Spleen (tissue), 11 donors: ENCODE measurements around the gene ABLIM3. TPM values are rescaled to one million over a fixed set of nuclear protein-coding genes. Genes with fewer than 3 reads are reported as not detected.

Experiments
- DNase-seq: peaks from one replicate; pipeline ENCODE4 v3.0.0-alpha.2; 2020
- H3K27ac ChIP-seq, 8 donors: fragments of 200-600 bp; sonication (generic) in 7 of 8; 1 replicate in 4 of 8; 2 replicates in 4 of 8; pipeline versions ENCODE4 v1.5.0 to v1.8.0; 2016 to 2021; ENCODE audit warnings: inconsistent platforms in 4 of 8, mild to moderate bottlenecking in 4 of 8, moderate library complexity in 1 of 8
- H3K27me3 ChIP-seq, 7 donors: fragments of 200-600 bp; sonication (generic) in 6 of 7; replicated peaks in 1 of 7; 1 replicate in 4 of 7; 2 replicates in 3 of 7; pipeline versions ENCODE4 v1.5.0 to v1.8.0; 2016 to 2021; ENCODE audit warnings: inconsistent platforms in 3 of 7, mild to moderate bottlenecking in 1 of 7
- H3K36me3 ChIP-seq, 6 donors: fragments of 200-600 bp; sonication (generic) in 5 of 6; 1 replicate in 4 of 6; 2 replicates in 2 of 6; pipeline versions ENCODE4 v1.5.0 to v1.8.0; 2016 to 2021; ENCODE audit warnings: inconsistent platforms in 2 of 6
- H3K4me1 ChIP-seq, 6 donors: fragments of 200-600 bp; sonication (generic) in 5 of 6; 1 replicate in 3 of 6; 2 replicates in 3 of 6; pipeline versions ENCODE4 v1.5.0 to v1.8.0; 2016 to 2021; ENCODE audit warnings: inconsistent platforms in 3 of 6
- H3K4me3 ChIP-seq, 8 donors: fragments of 200-600 bp; sonication (generic) in 7 of 8; 1 replicate in 4 of 8; 2 replicates in 4 of 8; pipeline versions ENCODE4 v1.5.0 to v1.8.0; 2016 to 2021; ENCODE audit warnings: inconsistent platforms in 4 of 8, mild to moderate bottlenecking in 4 of 8, moderate library complexity in 2 of 8
- H3K9me3 ChIP-seq, 8 donors: fragments of 200-600 bp; sonication (generic) in 7 of 8; 1 replicate in 4 of 8; 2 replicates in 4 of 8; pipeline versions ENCODE4 v1.5.0 to v1.8.0; 2016 to 2021; ENCODE audit warnings: inconsistent platforms in 4 of 8
- POLR2A ChIP-seq, 3 donors: fragments of 450-650 bp; IDR thresholded peaks; one replicate each; pipeline ENCODE4 v1.5.1; 2017; ENCODE audit warnings: antibody characterized with exemption in 3 of 3, mild to moderate bottlenecking in 1 of 3
- POLR2AphosphoS5 ChIP-seq, 3 donors: sonication (generic); formaldehyde crosslinking; IDR thresholded peaks; one replicate each; pipeline ENCODE4 v1.5.1; 2017; ENCODE audit warnings: antibody characterized with exemption in 3 of 3
- WGBS, 5 donors: extraction: QIAGEN DNeasy Blood & Tissue Kit in 3 of 5; methylation state at CpG; one replicate each; pipeline versions ENCODE4 v1.1.5 to v1.1.7; 2013 to 2018; 5-methylcytosine and 5-hydroxymethylcytosine counted together
- intact Hi-C: fragments of 100-400 bp; cut with DNase I; formaldehyde crosslinking; loops from one replicate; pipeline ENCODE4 v1.15.0; 2023; ENCODE audit warnings: low total_unique reads
- polyA plus RNA-seq, 3 donors: library from polyadenylated mRNA; stranded (reverse); fragments of 200-250 nt; gene quantifications; one replicate each; pipeline ENCODE4 v1.2.1, GENCODE V29; 2013
- total RNA-seq, 7 donors: library from RNA; depleted of rRNA in 3 of 7; stranded (reverse); fragments of >200 nt in 3 of 7; fragmentation: NEBNext Ultra II Directional in 4 of 7; extraction: Animal tissue kit (Norgen Biotek cat#: 25700) in 4 of 7; gene quantifications; one replicate each; pipeline versions ENCODE4 v1.1.0 to v1.2.1, GENCODE V29; 2016 to 2021
- TF ChIP-seq, protein P1 (sequence below), 11 experiments: fragments of 200-600 bp in 7 of 11; fragments of 450-650 bp in 4 of 11; sonication (generic) in 4 of 11; IDR thresholded peaks in 8 of 11; conservative IDR thresholded peaks in 3 of 11; 1 replicate in 7 of 11; 2 replicates in 4 of 11; pipeline versions ENCODE4 v1.4.0 to v1.8.0; 2016 to 2021; ENCODE audit warnings: antibody characterized with exemption in 11 of 11, inconsistent platforms in 4 of 11, mild to moderate bottlenecking in 1 of 11
- donor health status: healthy with polysubstance abuse.
- donor health status: DM: no; HTN: no; CAD: no; lungs with moderate emphysema.
- donor health status: DM: no; HTN: no; CAD: no.
- donor health status: Bipolar disorder and iron deficiency.
- donor health status: healthy.
- donor health status: DM: no; HTN: no; CAD: no.
- donor health status: DM: yes; HTN: yes; CAD: no.

ABLIM3 gene
- total and polyA plus RNA-seq, 10 donors, result 3.3 to 32.9 (median 13.6) TPM

DNA sequence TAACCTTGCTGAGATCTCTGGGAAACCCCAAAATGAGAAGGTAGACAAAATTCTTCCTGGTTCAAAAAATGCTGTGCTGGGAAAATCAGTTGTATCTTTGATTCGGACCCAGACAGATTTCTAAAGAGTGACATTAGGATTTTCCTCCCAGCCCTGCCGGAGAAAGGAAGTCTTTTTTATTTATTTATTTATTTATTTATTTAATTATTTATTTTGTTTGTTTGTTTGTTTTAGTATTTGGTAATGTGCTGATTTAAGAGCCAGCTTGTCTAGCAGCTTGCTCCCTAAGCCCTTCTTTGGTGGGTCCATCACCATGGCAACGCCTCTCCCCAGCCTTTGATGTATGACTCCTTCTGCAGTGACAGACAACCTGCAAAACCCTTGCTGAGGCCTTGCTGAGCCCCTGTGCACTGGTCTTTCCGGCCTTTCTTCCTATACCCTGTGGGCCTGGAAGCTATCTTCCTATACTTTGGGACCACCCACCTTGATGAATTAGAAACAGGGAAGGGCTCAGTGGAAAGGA, 69.7 kb downstream of the ABLIM3 start:
- 84 to 93% (median 89%) methylated on average over 4 of the region's 4 CpGs for WGBS, 5 donors
- DNase-seq, result no peak
- TF ChIP-seq POLR2AphosphoS5 (IDR thresholded peaks at IDR 0.05) (no peak), POLR2A (IDR thresholded peaks at IDR 0.05) (no peak)
- H3K27me3 ChIP-seq, result peaks cover 0 to 3% (median 0%) of the 10 kb centered on the region in 7 donors
- intact Hi-C loops, result no loop called here
- no peak overlapping the region for H3K27ac ChIP-seq
- H3K36me3 ChIP-seq, result no peaks in the 10 kb centered on the region
- H3K4me1 ChIP-seq, result peaks cover 0 to 12% (median 6%) of the 10 kb centered on the region in 6 donors
- H3K9me3 ChIP-seq, result no peaks in the 10 kb centered on the region
- no peak overlapping the region for H3K4me3 ChIP-seq

GRCh38 chr5:149211566-149211965, 70.3 kb downstream of the ABLIM3 start:
- no peak for TF ChIP-seq POLR2AphosphoS5 (IDR thresholded peaks at IDR 0.05)
- TF ChIP-seq, protein P1, sequence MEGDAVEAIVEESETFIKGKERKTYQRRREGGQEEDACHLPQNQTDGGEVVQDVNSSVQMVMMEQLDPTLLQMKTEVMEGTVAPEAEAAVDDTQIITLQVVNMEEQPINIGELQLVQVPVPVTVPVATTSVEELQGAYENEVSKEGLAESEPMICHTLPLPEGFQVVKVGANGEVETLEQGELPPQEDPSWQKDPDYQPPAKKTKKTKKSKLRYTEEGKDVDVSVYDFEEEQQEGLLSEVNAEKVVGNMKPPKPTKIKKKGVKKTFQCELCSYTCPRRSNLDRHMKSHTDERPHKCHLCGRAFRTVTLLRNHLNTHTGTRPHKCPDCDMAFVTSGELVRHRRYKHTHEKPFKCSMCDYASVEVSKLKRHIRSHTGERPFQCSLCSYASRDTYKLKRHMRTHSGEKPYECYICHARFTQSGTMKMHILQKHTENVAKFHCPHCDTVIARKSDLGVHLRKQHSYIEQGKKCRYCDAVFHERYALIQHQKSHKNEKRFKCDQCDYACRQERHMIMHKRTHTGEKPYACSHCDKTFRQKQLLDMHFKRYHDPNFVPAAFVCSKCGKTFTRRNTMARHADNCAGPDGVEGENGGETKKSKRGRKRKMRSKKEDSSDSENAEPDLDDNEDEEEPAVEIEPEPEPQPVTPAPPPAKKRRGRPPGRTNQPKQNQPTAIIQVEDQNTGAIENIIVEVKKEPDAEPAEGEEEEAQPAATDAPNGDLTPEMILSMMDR (IDR thresholded peaks at IDR 0.05 in 8 of 11, conservative IDR thresholded peaks at IDR 0.05 in 3 of 11), result no peak
- no peak for TF ChIP-seq POLR2A (IDR thresholded peaks at IDR 0.05)
- DNase-seq, result no peak
- no peaks in the 10 kb centered on the region for H3K9me3 ChIP-seq
- no peaks in the 10 kb centered on the region for H3K36me3 ChIP-seq
- peaks cover 0 to 7% (median 4%) of the 10 kb centered on the region in 6 donors for H3K4me1 ChIP-seq
- intact Hi-C loops, result no loop called here
- H3K4me3 ChIP-seq, result no peak overlapping the region
- no peak overlapping the region for H3K27ac ChIP-seq
- peaks cover 0 to 3% (median 0%) of the 10 kb centered on the region in 7 donors for H3K27me3 ChIP-seq

DNA sequence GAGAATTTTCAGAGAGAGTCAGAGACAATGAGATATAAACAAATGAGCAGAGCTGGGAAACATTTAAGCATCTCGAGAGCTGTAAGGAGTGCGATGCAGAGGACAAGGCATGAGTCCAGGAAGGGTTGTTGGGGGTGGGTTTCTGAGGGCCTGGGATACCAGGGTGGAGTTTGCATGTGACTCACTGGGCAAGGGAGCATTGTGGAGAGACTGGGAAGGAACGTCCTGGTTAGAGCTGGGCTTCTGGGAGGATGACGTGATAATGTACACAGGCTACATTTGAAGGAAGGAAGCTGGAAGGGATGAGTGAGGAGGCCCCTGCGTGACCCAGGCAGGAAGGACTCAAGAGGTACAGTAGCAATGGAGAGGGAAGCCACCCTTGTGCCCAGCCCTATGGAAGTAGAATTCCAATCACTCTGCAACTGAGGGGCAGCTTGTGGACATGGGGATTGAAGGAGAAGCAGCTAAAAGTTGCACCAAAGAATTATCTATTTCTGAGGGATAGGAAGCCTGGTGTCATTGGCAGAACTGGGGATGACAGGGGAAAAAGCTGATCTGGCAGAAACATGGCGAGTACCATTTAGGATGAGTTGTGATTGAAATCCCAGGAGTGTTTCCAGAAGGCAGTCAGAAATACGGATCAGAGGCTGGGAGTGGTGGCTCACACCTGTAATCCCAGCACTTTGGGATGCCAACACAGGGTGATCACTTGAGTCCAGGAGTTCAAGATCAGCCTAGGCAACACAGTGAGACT, 71.1 kb downstream of the ABLIM3 start:
- 62 to 84% (median 72%) methylated on average over 7 of the region's 7 CpGs for WGBS, 5 donors
- no peak overlapping the region for H3K4me3 ChIP-seq
- intact Hi-C loops, result no loop called here
- H3K27ac ChIP-seq, result no peak overlapping the region
- TF ChIP-seq POLR2A (IDR thresholded peaks at IDR 0.05), result no peak
- TF ChIP-seq, protein P1 (IDR thresholded peaks at IDR 0.05 in 8 of 11, conservative IDR thresholded peaks at IDR 0.05 in 3 of 11), result no peak
- no peak for TF ChIP-seq POLR2AphosphoS5 (IDR thresholded peaks at IDR 0.05)
- H3K9me3 ChIP-seq, result no peaks in the 10 kb centered on the region
- H3K4me1 ChIP-seq, result no peaks in the 10 kb centered on the region
- H3K27me3 ChIP-seq, result peaks cover 0 to 3% (median 0%) of the 10 kb centered on the region in 7 donors
- H3K36me3 ChIP-seq, result peaks cover 0 to 3% (median 0%) of the 10 kb centered on the region in 6 donors
- no peak for DNase-seq

- no peak for DNase-seq
- intact Hi-C loops, result no loop called here
- Histone ChIP-seq H3K9me3 (no peaks in the 10 kb centered on the region), H3K36me3 (peaks cover 0 to 11% (median 0%) of the 10 kb centered on the region in 6 donors), H3K27me3 (peaks cover 0 to 3% (median 0%) of the 10 kb centered on the region in 7 donors), H3K27ac (no peak overlapping the region), H3K4me1 (no peaks in the 10 kb centered on the region), H3K4me3 (no peak overlapping the region)
- WGBS, 5 donors, result 86 to 92% (median 90%) methylated on average over 13 of the region's 13 CpGs
- TF ChIP-seq, protein P1 (IDR thresholded peaks at IDR 0.05 in 8 of 11, conservative IDR thresholded peaks at IDR 0.05 in 3 of 11), result no peak
- TF ChIP-seq POLR2AphosphoS5 (IDR thresholded peaks at IDR 0.05), result peak in 1 of 3 donors; percentile 5
These were observed 72.1 kb downstream of the ABLIM3 start for GRCh38 chr5:149213264-149213880.
